ENCODE measurements around the gene GALNT11.

Gene GALNT11

DNA sequence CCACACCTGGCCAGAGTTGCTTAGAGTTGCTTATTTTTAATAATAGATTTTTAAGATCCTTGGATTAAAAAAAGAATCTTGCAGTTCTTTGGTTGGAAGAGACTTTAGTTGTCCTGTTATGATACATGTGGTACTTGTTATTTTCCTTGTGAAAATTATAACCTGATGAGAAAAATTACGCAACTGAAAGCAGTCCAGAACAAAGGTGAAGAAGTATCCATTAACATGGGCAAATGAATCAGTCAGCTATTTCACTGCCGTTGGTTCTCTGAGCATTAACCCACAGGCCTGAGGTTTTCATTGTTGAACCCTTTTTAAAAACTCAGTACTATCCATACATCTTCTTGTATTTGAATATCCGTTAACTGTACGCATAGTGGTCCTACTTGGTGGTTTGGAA lies 68.2 kb downstream of the GALNT11 start:
- no peak overlapping the region for H2AK5ac ChIP-seq (ENCODE audit: low read length)
- peaks cover 3% of the 10 kb centered on the region for H3K9me3 ChIP-seq (ENCODE audit: insufficient read depth, low read depth, low read length)
- H4K91ac ChIP-seq (ENCODE audit: low read depth, low read length) = no peak overlapping the region
- no peak overlapping the region for H3K4me3 ChIP-seq (ENCODE audit: low read depth, low read length)
- H3K9ac ChIP-seq (ENCODE audit: low read length) = no peak overlapping the region
- no peak overlapping the region for H4K12ac ChIP-seq (ENCODE audit: low read depth, low read length)
- no peaks in the 10 kb centered on the region for H3K79me1 ChIP-seq (ENCODE audit: low read length)
- no peaks in the 10 kb centered on the region for H3K27me3 ChIP-seq (ENCODE audit: insufficient read depth, low read length)
- no peak overlapping the region for H3K4ac ChIP-seq (ENCODE audit: low read depth, low read length)
- H2BK5ac ChIP-seq (ENCODE audit: low read depth, low read length, poor library complexity) = no peak overlapping the region
- H2BK12ac ChIP-seq (ENCODE audit: low read length) = no peak overlapping the region
- no peak overlapping the region for H4K8ac ChIP-seq (ENCODE audit: low read depth, low read length)
- H3K14ac ChIP-seq (ENCODE audit: low read length) = no peak overlapping the region
- H3K4me2 ChIP-seq (ENCODE audit: low read length) = no peak overlapping the region
- H3K4me1 ChIP-seq (ENCODE audit: control insufficient read depth in 1 of 2, insufficient read depth in 2 of 2, low read length in 2 of 2) = no peaks in the 10 kb centered on the region
- H3K18ac ChIP-seq (ENCODE audit: low read length) = no peak overlapping the region
- WGBS (ENCODE audit: extremely low coverage, insufficient coverage, insufficient read length) = no CpG with 5 or more reads among the region's 4 CpGs
- no peaks in the 10 kb centered on the region for H3K79me2 ChIP-seq (ENCODE audit: control insufficient read depth, insufficient read depth, low read length, poor library complexity)
- H3K36me3 ChIP-seq (ENCODE audit: control insufficient read depth in 1 of 2, insufficient read depth in 2 of 2, low read length in 2 of 2) = peaks cover 2 to 3% of the 10 kb centered on the region in 2 experiments
- H3K23ac ChIP-seq (ENCODE audit: low read length) = no peak overlapping the region
- DNase-seq = no peak
- no peak overlapping the region for H2AFZ ChIP-seq (ENCODE audit: insufficient read depth, low read length, poor library complexity)
- H2BK120ac ChIP-seq (ENCODE audit: insufficient read depth, low read length, poor library complexity) = no peak overlapping the region
- H3K27ac ChIP-seq (ENCODE audit: low read depth, low read length) = peak overlapping the region; percentile 19

DNA sequence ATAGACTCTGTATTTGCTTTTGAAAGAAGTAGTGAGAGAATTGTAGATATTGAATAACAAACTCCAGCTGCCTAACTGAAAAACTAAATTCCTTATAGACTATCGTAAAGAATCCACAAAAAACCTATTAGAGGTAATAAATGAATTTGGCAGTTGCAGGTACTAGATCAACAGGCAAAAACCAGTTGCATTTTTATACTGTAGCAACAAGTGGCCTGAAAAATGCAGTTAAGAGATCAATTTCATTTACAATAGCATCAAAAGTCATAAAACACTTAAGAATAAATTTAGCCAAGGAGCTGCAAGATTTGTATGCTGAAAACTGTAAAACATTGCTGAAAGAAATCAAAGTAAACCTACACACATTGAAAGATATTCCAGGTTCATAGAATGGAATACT lies 70.3 kb downstream of the GALNT11 start:
- H2AK5ac ChIP-seq (ENCODE audit: low read length) = no peak overlapping the region
- H3K14ac ChIP-seq (ENCODE audit: low read length) = no peak overlapping the region
- no peaks in the 10 kb centered on the region for H3K4me1 ChIP-seq (ENCODE audit: control insufficient read depth in 1 of 2, insufficient read depth in 2 of 2, low read length in 2 of 2)
- H4K8ac ChIP-seq (ENCODE audit: low read depth, low read length) = no peak overlapping the region
- no peaks in the 10 kb centered on the region for H3K27me3 ChIP-seq (ENCODE audit: insufficient read depth, low read length)
- no peak overlapping the region for H3K23ac ChIP-seq (ENCODE audit: low read length)
- no peak overlapping the region for H3K4ac ChIP-seq (ENCODE audit: low read depth, low read length)
- no peak overlapping the region for H2BK5ac ChIP-seq (ENCODE audit: low read depth, low read length, poor library complexity)
- no peak overlapping the region for H4K12ac ChIP-seq (ENCODE audit: low read depth, low read length)
- no peak overlapping the region for H3K18ac ChIP-seq (ENCODE audit: low read length)
- peaks cover under 1 to 2% of the 10 kb centered on the region in 2 experiments for H3K36me3 ChIP-seq (ENCODE audit: control insufficient read depth in 1 of 2, insufficient read depth in 2 of 2, low read length in 2 of 2)
- DNase-seq = no peak
- no peaks in the 10 kb centered on the region for H3K9me3 ChIP-seq (ENCODE audit: insufficient read depth, low read depth, low read length)
- WGBS (ENCODE audit: extremely low coverage, insufficient coverage, insufficient read length) = no CpG with 5 or more reads among the region's 1 CpG
- no peak overlapping the region for H3K4me3 ChIP-seq (ENCODE audit: low read depth, low read length)
- H4K91ac ChIP-seq (ENCODE audit: low read depth, low read length) = no peak overlapping the region
- no peak overlapping the region for H2BK120ac ChIP-seq (ENCODE audit: insufficient read depth, low read length, poor library complexity)
- H3K9ac ChIP-seq (ENCODE audit: low read length) = no peak overlapping the region
- no peaks in the 10 kb centered on the region for H3K79me1 ChIP-seq (ENCODE audit: low read length)
- H2AFZ ChIP-seq (ENCODE audit: insufficient read depth, low read length, poor library complexity) = no peak overlapping the region
- H2BK12ac ChIP-seq (ENCODE audit: low read length) = no peak overlapping the region
- no peak overlapping the region for H3K4me2 ChIP-seq (ENCODE audit: low read length)
- H3K79me2 ChIP-seq (ENCODE audit: control insufficient read depth, insufficient read depth, low read length, poor library complexity) = no peaks in the 10 kb centered on the region
- no peak overlapping the region for H3K27ac ChIP-seq (ENCODE audit: low read depth, low read length)

DNA sequence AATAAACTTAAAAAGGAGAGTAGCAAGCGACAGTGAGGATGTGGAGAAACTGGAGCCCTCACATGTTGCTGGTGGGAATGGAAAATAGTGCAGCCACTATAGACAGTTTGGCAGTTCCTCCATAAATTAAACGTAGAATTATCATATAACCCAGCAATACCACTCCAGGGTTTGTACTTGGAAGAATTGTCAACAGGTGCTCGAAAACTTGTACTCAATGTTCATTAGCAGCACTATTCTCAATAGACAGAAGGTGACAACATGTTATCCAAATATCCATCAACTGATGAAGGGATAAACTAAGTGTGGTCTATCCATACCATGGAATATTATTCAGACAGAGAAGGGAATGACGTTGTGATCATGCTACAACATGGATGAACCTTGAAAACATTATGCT lies 71.9 kb downstream of the GALNT11 start:
- H3K18ac ChIP-seq (ENCODE audit: low read length) = no peak overlapping the region
- H2BK5ac ChIP-seq (ENCODE audit: low read depth, low read length, poor library complexity) = no peak overlapping the region
- no peak overlapping the region for H3K23ac ChIP-seq (ENCODE audit: low read length)
- no peak overlapping the region for H3K4me3 ChIP-seq (ENCODE audit: low read depth, low read length)
- no peak overlapping the region for H3K9ac ChIP-seq (ENCODE audit: low read length)
- H2AK5ac ChIP-seq (ENCODE audit: low read length) = no peak overlapping the region
- no peak overlapping the region for H4K8ac ChIP-seq (ENCODE audit: low read depth, low read length)
- no peak overlapping the region for H3K4ac ChIP-seq (ENCODE audit: low read depth, low read length)
- H3K4me2 ChIP-seq (ENCODE audit: low read length) = no peak overlapping the region
- H3K4me1 ChIP-seq (ENCODE audit: control insufficient read depth in 1 of 2, insufficient read depth in 2 of 2, low read length in 2 of 2) = no peaks in the 10 kb centered on the region
- H3K27ac ChIP-seq (ENCODE audit: low read depth, low read length) = no peak overlapping the region
- peaks cover 7 to 8% of the 10 kb centered on the region in 2 experiments for H3K36me3 ChIP-seq (ENCODE audit: control insufficient read depth in 1 of 2, insufficient read depth in 2 of 2, low read length in 2 of 2)
- H2AFZ ChIP-seq (ENCODE audit: insufficient read depth, low read length, poor library complexity) = no peak overlapping the region
- no peak overlapping the region for H2BK120ac ChIP-seq (ENCODE audit: insufficient read depth, low read length, poor library complexity)
- no peak overlapping the region for H3K14ac ChIP-seq (ENCODE audit: low read length)
- no peaks in the 10 kb centered on the region for H3K79me2 ChIP-seq (ENCODE audit: control insufficient read depth, insufficient read depth, low read length, poor library complexity)
- no peak overlapping the region for H4K91ac ChIP-seq (ENCODE audit: low read depth, low read length)
- WGBS (ENCODE audit: extremely low coverage, insufficient coverage, insufficient read length) = no CpG with 5 or more reads among the region's 4 CpGs
- no peaks in the 10 kb centered on the region for H3K9me3 ChIP-seq (ENCODE audit: insufficient read depth, low read depth, low read length)
- no peaks in the 10 kb centered on the region for H3K27me3 ChIP-seq (ENCODE audit: insufficient read depth, low read length)
- no peaks in the 10 kb centered on the region for H3K79me1 ChIP-seq (ENCODE audit: low read length)
- DNase-seq = no peak
- no peak overlapping the region for H2BK12ac ChIP-seq (ENCODE audit: low read length)
- H4K12ac ChIP-seq (ENCODE audit: low read depth, low read length) = no peak overlapping the region

DNA sequence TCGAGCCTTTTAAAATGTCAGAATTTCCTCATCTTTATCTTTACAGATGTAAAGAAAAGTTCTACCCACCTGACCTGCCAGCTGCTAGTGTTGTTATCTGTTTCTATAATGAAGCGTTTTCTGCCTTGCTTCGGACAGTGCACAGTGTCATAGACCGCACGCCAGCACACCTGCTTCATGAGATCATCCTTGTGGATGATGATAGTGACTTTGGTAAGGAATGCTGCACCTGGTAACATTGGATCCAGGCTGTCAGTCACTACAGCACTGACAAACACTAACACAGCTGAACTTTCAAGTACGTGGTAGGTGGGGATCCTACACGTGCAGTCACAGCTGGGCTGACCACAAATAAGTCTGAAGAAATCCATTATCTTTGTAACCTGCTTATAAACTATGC lies 77.6 kb downstream of the GALNT11 start:
- Histone ChIP-seq H3K14ac (ENCODE audit: low read length) (no peak overlapping the region), H3K23ac (ENCODE audit: low read length) (no peak overlapping the region), H3K4ac (ENCODE audit: low read depth, low read length) (no peak overlapping the region), H2BK12ac (ENCODE audit: low read length) (no peak overlapping the region), H3K27me3 (ENCODE audit: insufficient read depth, low read length) (no peaks in the 10 kb centered on the region), H3K18ac (ENCODE audit: low read length) (no peak overlapping the region), H4K8ac (ENCODE audit: low read depth, low read length) (no peak overlapping the region), H2AFZ (ENCODE audit: insufficient read depth, low read length, poor library complexity) (no peak overlapping the region), H2BK120ac (ENCODE audit: insufficient read depth, low read length, poor library complexity) (no peak overlapping the region), H3K27ac (ENCODE audit: low read depth, low read length) (no peak overlapping the region), H3K9ac (ENCODE audit: low read length) (no peak overlapping the region), H3K36me3 (ENCODE audit: control insufficient read depth in 1 of 2, insufficient read depth in 2 of 2, low read length in 2 of 2) (peaks cover 15 to 16% of the 10 kb centered on the region in 2 experiments), H2BK5ac (ENCODE audit: low read depth, low read length, poor library complexity) (no peak overlapping the region), H3K4me1 (ENCODE audit: control insufficient read depth in 1 of 2, insufficient read depth in 2 of 2, low read length in 2 of 2) (no peaks in the 10 kb centered on the region), H4K12ac (ENCODE audit: low read depth, low read length) (no peak overlapping the region), H3K4me3 (ENCODE audit: low read depth, low read length) (peak overlapping the region; percentile 15), H3K79me2 (ENCODE audit: control insufficient read depth, insufficient read depth, low read length, poor library complexity) (no peaks in the 10 kb centered on the region), H3K9me3 (ENCODE audit: insufficient read depth, low read depth, low read length) (peaks cover 3% of the 10 kb centered on the region), H3K79me1 (ENCODE audit: low read length) (no peaks in the 10 kb centered on the region), H4K91ac (ENCODE audit: low read depth, low read length) (no peak overlapping the region), H3K4me2 (ENCODE audit: low read length) (no peak overlapping the region), H2AK5ac (ENCODE audit: low read length) (no peak overlapping the region)
- DNase-seq = peak; percentile 89 to 94
- WGBS (ENCODE audit: extremely low coverage, insufficient coverage, insufficient read length) = no CpG with 5 or more reads among the region's 7 CpGs
